H54 (cell line): ENCODE measurements around the gene HAUS3.
"Not testable (repeated sequence)": the region's sequence is repeated elsewhere in the genome, so short reads cannot be mapped to it uniquely, and the experiment has no call there.

Experiments used
- DNase-seq: peaks from one replicate; pipeline ENCODE4 v3.0.0; 2011; ENCODE audit warnings: low spot score, mixed read lengths; ENCODE audit not compliant: insufficient read length
- FAIRE-seq: peaks from 3 replicates; lab custom pipeline; 2011; peaks lifted over from hg19 to GRCh38; lab: Jason Lieb, UNC
- POLR2A ChIP-seq: IDR thresholded peaks from 2 replicates; pipeline ENCODE4 v1.6.1; 2011; ENCODE audit warnings: low read depth, mild to moderate bottlenecking, low read length

HAUS3 gene

GRCh38 chr4:2247128-2248043 lies 5.5 kb upstream of the HAUS3 start:
- peak; percentile 1 for DNase-seq
- no peak for TF ChIP-seq POLR2A
- no peak for FAIRE-seq

- TF ChIP-seq POLR2A, result no peak
- FAIRE-seq (no peak), DNase-seq (peak; percentile 0)
These were observed 4.6 kb upstream of the HAUS3 start for GRCh38 chr4:2246384-2247127.

- FAIRE-seq, result no peak
- TF ChIP-seq POLR2A, result no peak
- no peak for DNase-seq
These were observed 3.9 kb upstream of the HAUS3 start for GRCh38 chr4:2245787-2246275.

GRCh38 chr4:2245057-2245786 lies 3.3 kb upstream of the HAUS3 start:
- FAIRE-seq, result no peak
- no peak for TF ChIP-seq POLR2A
- DNase-seq, result peak; percentile 9

- DNase-seq (peak; percentile 9), FAIRE-seq (no peak)
- no peak for TF ChIP-seq POLR2A
These were observed 1.9 kb upstream of the HAUS3 start for GRCh38 chr4:2243681-2244380.

- TF ChIP-seq POLR2A, result no peak
- DNase-seq (no peak), FAIRE-seq (no peak)
These were observed 918 bp downstream of the HAUS3 start for GRCh38 chr4:2241003-2241402.

GRCh38 chr4:2236944-2237666 lies 4.8 kb downstream of the HAUS3 start:
- no peak for FAIRE-seq

GRCh38 chr4:2231082-2231481 lies 10.8 kb downstream of the HAUS3 start:
- DNase-seq, result no peak
- no peak for FAIRE-seq
- TF ChIP-seq POLR2A, result no peak

More at GRCh38 chr4:2236944-2237666, 4.8 kb downstream of the HAUS3 start:
- DNase-seq, result no peak
- TF ChIP-seq POLR2A, result no peak

- no peak for DNase-seq
- no peak for TF ChIP-seq POLR2A
- no peak for FAIRE-seq
These were observed 15.7 kb downstream of the HAUS3 start for GRCh38 chr4:2226261-2226660.

GRCh38 chr4:2222838-2223237 lies 19.1 kb downstream of the HAUS3 start:
- FAIRE-seq, result no peak
- DNase-seq, result no peak
- TF ChIP-seq POLR2A, result no peak

GRCh38 chr4:2221378-2221777 lies 20.5 kb downstream of the HAUS3 start:
- not testable (repeated sequence) for FAIRE-seq, DNase-seq

GRCh38 chr4:2220016-2220630 lies 21.8 kb downstream of the HAUS3 start:
- TF ChIP-seq POLR2A, result no peak
- no peak for FAIRE-seq
- peak; percentile 20 for DNase-seq
